ENCODE data around the gene KLF5.
A peak's percentile ranks its signal among the peaks of the same experiment; 100 is the strongest.
"Not testable (repeated sequence)": the region's sequence is repeated elsewhere in the genome, so short reads cannot be mapped to it uniquely, and the experiment has no call there.

Gene KLF5

DNA sequence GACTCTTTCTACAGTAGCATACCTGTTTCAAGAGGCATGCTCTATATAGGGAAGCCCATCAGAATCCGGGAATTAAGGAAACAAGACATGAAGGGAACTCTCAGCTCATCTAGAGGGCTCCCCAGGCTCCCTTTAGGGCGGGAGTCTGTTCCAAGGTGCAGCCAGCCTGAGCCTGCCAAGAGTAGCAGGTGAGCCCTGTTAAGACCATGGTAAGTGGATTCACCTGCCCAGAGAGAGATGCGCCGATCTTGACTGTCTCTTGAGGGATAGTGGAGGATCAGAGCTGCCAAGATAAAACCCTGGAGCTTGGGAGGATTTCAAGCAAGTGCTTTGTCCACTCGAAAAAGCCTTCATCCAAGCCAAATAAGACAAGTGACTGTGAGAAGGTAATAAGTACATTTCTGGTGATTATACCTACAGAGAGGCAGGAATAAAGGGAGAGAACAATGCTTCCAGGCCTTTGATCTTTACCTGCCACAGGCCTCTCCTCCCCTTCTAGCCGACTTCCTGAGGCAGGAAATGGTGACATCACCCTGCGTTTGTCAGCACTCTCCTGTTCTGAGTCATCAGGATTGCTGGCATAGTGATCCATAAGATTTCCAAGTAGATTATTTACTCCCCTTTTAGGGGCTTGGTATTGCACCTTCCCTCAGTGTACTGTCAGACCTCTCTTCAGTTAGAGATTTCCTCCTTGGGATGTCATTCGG is 31.5 kb downstream of the KLF5 start:
- DNase-seq = peak; percentile 82

- DNase-seq = no peak
These were observed 32.0 kb downstream of the KLF5 start for GRCh38 chr13:73090823-73091187.

GRCh38 chr13:73092829-73093228 is 34.0 kb downstream of the KLF5 start:
- no peak for DNase-seq

- DNase-seq = peak; percentile 52
These were observed 37.4 kb downstream of the KLF5 start for GRCh38 chr13:73096173-73096572.

- no peak for DNase-seq
These were observed 37.8 kb downstream of the KLF5 start for GRCh38 chr13:73096638-73097037.

- DNase-seq = not testable (repeated sequence)
These were observed 42.0 kb downstream of the KLF5 start for GRCh38 chr13:73100781-73101180.

DNA sequence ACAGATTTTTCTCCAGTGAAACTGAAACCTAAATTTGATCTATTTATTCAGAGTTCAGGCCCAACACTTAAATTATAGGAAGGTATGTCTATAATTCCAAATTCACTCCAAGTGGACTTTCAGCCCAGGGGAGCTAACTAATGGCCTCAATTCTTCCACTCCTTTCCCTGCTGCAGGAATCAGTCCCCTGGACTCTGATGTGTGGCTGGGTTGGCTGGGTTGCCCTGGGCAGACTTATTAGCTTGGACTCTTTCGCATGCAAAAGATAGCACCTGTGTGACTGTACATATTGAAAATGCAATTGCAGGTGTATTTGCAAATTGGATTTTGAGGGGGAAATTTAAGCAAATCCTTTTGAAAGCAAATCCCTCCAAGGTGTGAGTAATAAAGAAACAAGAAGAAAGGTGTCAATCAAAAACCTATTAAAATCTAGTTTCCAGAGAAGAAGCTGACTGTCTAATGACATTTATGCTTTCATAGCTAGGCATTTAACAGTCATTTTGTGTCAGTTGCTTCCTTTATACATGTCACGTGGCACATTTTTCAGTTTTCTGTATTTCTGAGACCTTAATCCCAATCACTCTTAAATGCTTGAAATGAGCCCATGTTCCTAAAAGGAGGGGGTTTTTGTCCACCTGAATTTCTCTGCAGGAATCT is 42.7 kb downstream of the KLF5 start:
- DNase-seq = no peak

DNA sequence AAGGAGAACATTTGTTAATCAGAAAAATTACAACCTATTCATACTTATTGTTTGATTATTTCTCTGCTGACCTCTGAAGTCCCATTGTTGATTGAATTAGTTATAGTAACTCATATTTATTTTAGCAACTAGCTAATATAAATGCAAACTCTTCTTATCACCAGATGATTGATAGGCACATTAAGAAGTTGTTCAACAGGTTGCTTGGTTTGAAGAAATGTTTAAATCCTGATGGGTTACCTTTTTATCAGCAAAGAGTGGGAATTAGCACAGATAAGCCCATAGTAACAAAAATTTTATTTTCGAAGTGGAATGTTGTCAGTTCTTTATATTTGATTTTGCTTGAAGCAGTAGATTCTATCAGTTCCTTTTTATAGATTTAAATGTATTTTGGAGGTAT is 44.4 kb downstream of the KLF5 start:
- no peak for DNase-seq

GRCh38 chr13:73106513-73107178 is 47.8 kb downstream of the KLF5 start:
- no peak for DNase-seq

- DNase-seq = no peak
These were observed 48.7 kb downstream of the KLF5 start for GRCh38 chr13:73107481-73107880.

DNA sequence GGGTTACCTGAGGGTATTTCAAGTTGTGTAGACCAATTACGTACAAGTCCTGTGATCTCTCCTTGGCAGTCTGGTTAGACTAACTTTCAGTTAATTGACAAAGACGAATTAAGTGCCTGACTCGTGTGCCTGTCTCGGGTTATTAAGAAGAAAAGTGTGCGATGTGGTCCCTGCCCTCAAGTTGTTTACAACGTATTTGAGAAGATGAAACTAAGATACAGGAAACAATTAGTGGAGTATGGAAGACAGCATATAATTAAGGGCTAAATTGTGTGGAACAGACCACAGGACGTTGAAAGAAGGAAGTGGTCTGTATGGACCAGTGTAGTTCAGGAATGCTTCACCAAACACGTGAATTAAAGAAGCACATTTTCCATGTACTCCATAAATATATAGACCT is 49.2 kb downstream of the KLF5 start:
- DNase-seq = no peak

GRCh38 chr13:73109288-73109899 is 50.6 kb downstream of the KLF5 start:
- DNase-seq = no peak

DNA sequence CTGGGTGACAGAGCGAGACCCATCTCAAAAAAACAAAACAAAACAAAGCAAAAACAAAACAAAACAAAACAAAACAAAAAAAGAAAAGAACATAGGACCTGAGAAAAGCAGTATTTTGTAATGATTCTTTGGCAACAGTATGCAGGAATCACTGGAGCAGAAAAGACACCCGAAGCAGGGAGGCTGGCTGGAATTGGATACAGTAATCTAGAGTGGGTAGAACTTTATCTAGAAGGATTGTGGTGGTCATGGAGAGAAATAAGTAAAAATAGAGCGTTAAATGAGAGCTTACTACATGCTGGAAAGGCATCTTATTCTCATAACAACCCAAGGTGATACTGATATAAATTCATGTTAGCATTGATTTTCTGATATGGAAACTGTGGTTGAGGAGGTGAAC is 51.2 kb downstream of the KLF5 start:
- DNase-seq = no peak

DNA sequence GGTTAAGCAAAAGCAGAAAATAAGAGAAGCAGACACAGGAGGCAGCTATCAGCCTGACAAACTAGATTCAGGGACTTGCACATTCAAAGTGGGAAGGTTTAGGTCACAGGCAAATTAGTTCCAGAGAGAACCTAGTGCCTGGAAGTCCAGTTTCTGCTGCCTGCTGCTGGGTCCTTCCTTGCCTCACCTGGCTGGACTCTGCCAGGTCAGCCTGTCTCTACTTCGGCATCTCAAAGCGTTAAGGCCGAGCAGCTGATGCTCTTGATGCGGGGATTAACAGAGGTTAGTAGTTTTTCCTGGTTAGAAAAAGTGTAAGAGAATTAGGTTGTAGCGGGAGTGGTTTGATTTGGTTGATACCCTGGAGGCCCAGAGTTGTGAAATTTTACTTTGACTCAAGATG is 52.0 kb downstream of the KLF5 start:
- no peak for DNase-seq

DNA sequence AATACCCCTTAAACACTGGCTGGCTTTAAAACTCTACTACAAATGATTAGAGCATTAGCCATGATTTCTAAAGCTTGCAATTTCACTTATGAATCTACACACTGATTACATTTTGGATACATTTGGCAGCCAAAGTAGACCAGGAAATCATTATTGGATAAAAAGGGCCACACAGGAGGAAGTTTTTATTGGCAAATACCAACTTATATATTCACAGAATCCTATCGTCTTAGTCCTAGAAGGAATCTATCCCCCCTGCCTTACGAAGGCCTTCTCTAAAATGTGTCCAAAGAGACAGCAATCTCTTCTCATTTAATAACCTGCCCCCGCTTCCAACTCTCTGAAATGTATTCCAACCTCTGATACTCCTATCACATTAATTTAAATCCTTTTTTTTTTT is 52.5 kb downstream of the KLF5 start:
- DNase-seq = peak; percentile 40

GRCh38 chr13:73119612-73120011 is 60.8 kb downstream of the KLF5 start:
- DNase-seq = no peak

Measured in fibroblast of skin of right quadriceps (primary cell).